ENCODE measurements around the gene COL9A2. TPM values are rescaled to one million over a fixed set of nuclear protein-coding genes. Genes with fewer than 3 reads are reported as not detected.

COL9A2 gene
- total and polyA plus RNA-seq, 12 donors = 0.20 to 1.8 (median 0.37) TPM

- Histone ChIP-seq H3K36me3 (peaks cover 0 to 97% (median 28%) of the 10 kb centered on the region in 9 donors), H3K27me3 (no peaks in the 10 kb centered on the region), H3K27ac (no peak overlapping the region), H3K4me3 (no peak overlapping the region), H3K9me3 (no peaks in the 10 kb centered on the region), H3K4me1 (no peaks in the 10 kb centered on the region)
- ATAC-seq (no peak), DNase-seq (no peak)
- TF ChIP-seq CTCF (IDR thresholded peaks at IDR 0.05) = no peak
- whole genome bisulfite sequencing, 2 donors = 81 to 89% methylated on average over 2 of the region's 2 CpGs
- intact Hi-C loops (cut with DNase I) = no loop called here
Measured at GRCh38 chr1:40281853-40282252, 35.2 kb downstream of the COL9A2 start.

DNA sequence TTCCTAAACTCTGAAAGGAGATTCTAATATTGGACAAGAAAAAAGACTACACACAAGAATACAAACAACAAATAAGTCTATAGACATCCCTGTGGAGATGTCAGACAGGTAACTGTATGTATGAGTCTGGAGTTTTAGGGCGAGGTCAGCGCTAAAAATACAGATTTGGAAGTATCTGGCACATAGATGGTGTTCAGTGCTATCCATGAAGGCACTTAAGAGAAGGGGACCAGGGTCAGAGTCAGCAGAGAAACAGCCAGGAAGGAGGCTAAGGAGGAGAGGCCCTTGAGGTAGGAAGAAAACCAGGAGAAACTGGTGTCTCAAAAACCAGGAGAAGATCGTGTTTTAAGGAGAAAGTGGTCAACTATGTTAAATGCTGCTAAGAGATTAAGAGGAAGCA lies 41.0 kb downstream of the COL9A2 start:
- Histone ChIP-seq H3K36me3 (peaks cover 0 to 96% (median 24%) of the 10 kb centered on the region in 9 donors), H3K4me3 (no peak overlapping the region), H3K4me1 (peaks cover 0 to 9% (median 0%) of the 10 kb centered on the region in 9 donors), H3K27me3 (no peaks in the 10 kb centered on the region), H3K9me3 (no peaks in the 10 kb centered on the region), H3K27ac (peak overlapping the region in 1 of 10 donors; percentile 33)
- 84 to 91% methylated on average over 3 of the region's 3 CpGs for WGBS, 2 donors
- TF ChIP-seq CTCF (IDR thresholded peaks at IDR 0.05) = no peak
- ATAC-seq (peak in 2 of 8 donors; percentile 27), DNase-seq (no peak)
- intact Hi-C loops (cut with DNase I) = no loop called here

- TF ChIP-seq CTCF (IDR thresholded peaks at IDR 0.05) = no peak
- peaks cover 0 to 96% (median 33%) of the 10 kb centered on the region in 9 donors for H3K36me3 ChIP-seq
- WGBS, 2 donors = 93 to 98% methylated on average over 2 of the region's 2 CpGs
- H3K4me3 ChIP-seq = no peak overlapping the region
- H3K27ac ChIP-seq = peak overlapping the region in 1 of 10 donors; percentile 9
- no peaks in the 10 kb centered on the region for H3K27me3 ChIP-seq
- H3K9me3 ChIP-seq = no peaks in the 10 kb centered on the region
- intact Hi-C loops (cut with DNase I) = no loop called here
- ATAC-seq (no peak), DNase-seq (no peak)
- peaks cover 0 to 9% (median 0%) of the 10 kb centered on the region in 9 donors for H3K4me1 ChIP-seq
Measured at GRCh38 chr1:40274331-40274730, 42.8 kb downstream of the COL9A2 start.

DNA sequence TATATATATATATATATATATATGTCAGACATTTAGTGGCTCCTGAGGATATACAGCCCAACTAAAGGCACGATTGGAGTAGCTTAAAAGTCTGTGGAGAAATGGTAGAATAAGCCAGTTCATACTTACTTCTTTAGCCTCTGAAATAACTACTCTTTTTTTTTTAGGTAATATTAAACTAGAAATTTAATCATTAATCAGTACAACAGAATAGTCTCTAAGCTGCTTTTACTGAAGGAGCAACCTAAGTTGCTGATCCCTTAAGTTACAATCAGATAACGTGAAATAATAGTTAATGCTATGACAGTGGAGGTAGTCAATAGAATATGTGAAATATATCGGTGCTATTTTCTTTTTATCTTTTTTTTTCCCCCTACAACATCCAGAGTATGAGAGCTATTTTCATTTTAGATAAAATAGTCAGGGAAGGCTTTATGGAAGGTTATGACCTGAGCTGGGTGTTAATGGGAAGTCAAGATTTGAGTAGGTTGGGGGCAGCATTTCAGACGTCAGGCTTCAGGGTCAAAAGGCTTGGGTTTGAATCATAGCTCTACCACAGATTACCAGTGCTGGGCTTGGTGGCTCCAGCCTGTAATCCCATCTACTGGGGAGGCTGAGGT lies 43.4 kb downstream of the COL9A2 start:
- no peak for ATAC-seq
- TF ChIP-seq CTCF (IDR thresholded peaks at IDR 0.05) = no peak
- no peak for DNase-seq
- intact Hi-C loops (cut with DNase I) = no loop called here
- Histone ChIP-seq H3K4me3 (no peak overlapping the region), H3K9me3 (no peaks in the 10 kb centered on the region), H3K27ac (peak overlapping the region in 1 of 10 donors; percentile 9), H3K27me3 (no peaks in the 10 kb centered on the region), H3K4me1 (peaks cover 0 to 9% (median under 1%) of the 10 kb centered on the region in 9 donors), H3K36me3 (peaks cover 0 to 96% (median 40%) of the 10 kb centered on the region in 9 donors)
- WGBS, 2 donors = 58 to 74% methylated on average over 4 of the region's 4 CpGs

Measured in heart right ventricle (tissue), 16 donors.